Measurements from ENCODE around the gene GPSM3.

DNA sequence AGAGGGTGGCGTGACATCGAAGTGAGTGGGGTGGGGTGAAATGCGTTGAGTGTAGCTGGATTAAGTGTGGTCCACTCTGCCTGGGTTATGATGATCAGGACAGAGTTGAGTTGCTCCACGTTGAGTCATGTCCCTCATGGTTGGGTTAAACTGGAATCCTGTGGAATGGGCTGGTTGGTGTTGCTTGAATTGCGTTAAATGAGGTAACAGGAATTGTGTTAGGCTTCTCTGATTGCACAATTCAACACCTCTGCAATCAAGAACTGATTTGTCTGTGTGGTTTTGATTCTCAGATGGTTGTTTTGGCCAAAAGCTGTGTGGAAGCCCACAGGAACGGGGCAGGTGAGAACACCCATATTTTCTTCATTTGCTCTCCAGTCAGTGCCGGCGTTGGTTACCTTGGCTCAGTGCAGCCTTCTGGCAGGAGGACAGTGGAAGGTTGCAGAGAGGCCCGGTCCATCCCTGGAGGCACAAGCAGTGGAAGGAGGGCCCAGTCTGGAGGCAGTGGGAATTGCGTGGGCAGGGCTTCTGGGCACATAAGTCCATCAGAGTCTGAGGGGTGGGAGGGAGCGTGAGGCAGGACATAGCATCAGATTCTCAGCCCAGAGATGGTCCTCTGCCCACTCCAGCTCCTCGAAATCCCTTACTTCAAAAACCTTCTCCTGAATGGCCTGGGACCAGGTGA is 19.8 kb upstream of the GPSM3 start:
- TF ChIP-seq, protein P1, sequence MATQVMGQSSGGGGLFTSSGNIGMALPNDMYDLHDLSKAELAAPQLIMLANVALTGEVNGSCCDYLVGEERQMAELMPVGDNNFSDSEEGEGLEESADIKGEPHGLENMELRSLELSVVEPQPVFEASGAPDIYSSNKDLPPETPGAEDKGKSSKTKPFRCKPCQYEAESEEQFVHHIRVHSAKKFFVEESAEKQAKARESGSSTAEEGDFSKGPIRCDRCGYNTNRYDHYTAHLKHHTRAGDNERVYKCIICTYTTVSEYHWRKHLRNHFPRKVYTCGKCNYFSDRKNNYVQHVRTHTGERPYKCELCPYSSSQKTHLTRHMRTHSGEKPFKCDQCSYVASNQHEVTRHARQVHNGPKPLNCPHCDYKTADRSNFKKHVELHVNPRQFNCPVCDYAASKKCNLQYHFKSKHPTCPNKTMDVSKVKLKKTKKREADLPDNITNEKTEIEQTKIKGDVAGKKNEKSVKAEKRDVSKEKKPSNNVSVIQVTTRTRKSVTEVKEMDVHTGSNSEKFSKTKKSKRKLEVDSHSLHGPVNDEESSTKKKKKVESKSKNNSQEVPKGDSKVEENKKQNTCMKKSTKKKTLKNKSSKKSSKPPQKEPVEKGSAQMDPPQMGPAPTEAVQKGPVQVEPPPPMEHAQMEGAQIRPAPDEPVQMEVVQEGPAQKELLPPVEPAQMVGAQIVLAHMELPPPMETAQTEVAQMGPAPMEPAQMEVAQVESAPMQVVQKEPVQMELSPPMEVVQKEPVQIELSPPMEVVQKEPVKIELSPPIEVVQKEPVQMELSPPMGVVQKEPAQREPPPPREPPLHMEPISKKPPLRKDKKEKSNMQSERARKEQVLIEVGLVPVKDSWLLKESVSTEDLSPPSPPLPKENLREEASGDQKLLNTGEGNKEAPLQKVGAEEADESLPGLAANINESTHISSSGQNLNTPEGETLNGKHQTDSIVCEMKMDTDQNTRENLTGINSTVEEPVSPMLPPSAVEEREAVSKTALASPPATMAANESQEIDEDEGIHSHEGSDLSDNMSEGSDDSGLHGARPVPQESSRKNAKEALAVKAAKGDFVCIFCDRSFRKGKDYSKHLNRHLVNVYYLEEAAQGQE (IDR thresholded peaks at IDR 0.05; ENCODE audit: low read depth), result no peak
- TF ChIP-seq YY1 (IDR thresholded peaks at IDR 0.05; ENCODE audit: low read depth) (no peak), ZBTB7A (IDR thresholded peaks at IDR 0.05; ENCODE audit: low read depth) (no peak), EGR1 (IDR thresholded peaks at IDR 0.05) (no peak), TEAD4 (IDR thresholded peaks at IDR 0.05) (no peak), EP300 (IDR thresholded peaks at IDR 0.05; ENCODE audit: borderline replicate concordance) (no peak), RAD21 (IDR thresholded peaks at IDR 0.05; ENCODE audit: low read depth) (no peak), TAF1 (IDR thresholded peaks at IDR 0.05; ENCODE audit: low read depth) (no peak), TCF12 (IDR thresholded peaks at IDR 0.05; ENCODE audit: low read depth) (no peak), FOXM1 (IDR thresholded peaks at IDR 0.05; ENCODE audit: borderline replicate concordance, low read depth) (no peak), NFIC (IDR thresholded peaks at IDR 0.05) (no peak), CREB1 (IDR thresholded peaks at IDR 0.05; ENCODE audit: low read depth) (no peak)
- TF ChIP-seq, protein P2, sequence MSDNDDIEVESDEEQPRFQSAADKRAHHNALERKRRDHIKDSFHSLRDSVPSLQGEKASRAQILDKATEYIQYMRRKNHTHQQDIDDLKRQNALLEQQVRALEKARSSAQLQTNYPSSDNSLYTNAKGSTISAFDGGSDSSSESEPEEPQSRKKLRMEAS (IDR thresholded peaks at IDR 0.05), result no peak
- TF ChIP-seq, protein P3, sequence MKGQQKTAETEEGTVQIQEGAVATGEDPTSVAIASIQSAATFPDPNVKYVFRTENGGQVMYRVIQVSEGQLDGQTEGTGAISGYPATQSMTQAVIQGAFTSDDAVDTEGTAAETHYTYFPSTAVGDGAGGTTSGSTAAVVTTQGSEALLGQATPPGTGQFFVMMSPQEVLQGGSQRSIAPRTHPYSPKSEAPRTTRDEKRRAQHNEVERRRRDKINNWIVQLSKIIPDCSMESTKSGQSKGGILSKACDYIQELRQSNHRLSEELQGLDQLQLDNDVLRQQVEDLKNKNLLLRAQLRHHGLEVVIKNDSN (IDR thresholded peaks at IDR 0.05), result no peak

All from Ishikawa (cell line).